Activated naive CD8-positive, alpha-beta T cell treated with anti-CD3 and anti-CD28 coated beads for 36 hours (primary cell): ENCODE data around the gene DIRAS1. TPM values are rescaled to one million over a fixed set of nuclear protein-coding genes. Genes with fewer than 3 reads are reported as not detected.

Source experiments
- DNase-seq: peaks from one replicate; pipeline ENCODE4 v3.0.0; 2021
- H3K27ac Mint-ChIP-seq: one replicate; pipeline ENCODE4 v1.8.0; 2022; ENCODE audit warnings: mild to moderate bottlenecking, moderate library complexity, mixed read lengths
- H3K27me3 Mint-ChIP-seq: one replicate; pipeline ENCODE4 v1.8.0; 2022; ENCODE audit warnings: mild to moderate bottlenecking, mixed read lengths
- H3K36me3 Mint-ChIP-seq: one replicate; pipeline ENCODE4 v1.8.0; 2021; ENCODE audit warnings: mild to moderate bottlenecking, mixed read lengths
- H3K4me1 Mint-ChIP-seq: one replicate; pipeline ENCODE4 v1.8.0; 2021; ENCODE audit warnings: mixed read lengths
- H3K4me3 Mint-ChIP-seq: one replicate; pipeline ENCODE4 v1.8.0; 2022; ENCODE audit warnings: mild to moderate bottlenecking, moderate library complexity, mixed read lengths
- H3K9me3 Mint-ChIP-seq: one replicate; pipeline ENCODE4 v1.8.0; 2022; ENCODE audit warnings: mixed read lengths
- total RNA-seq, 2 experiments: library from RNA; stranded (reverse); gene quantifications; one replicate each; pipeline ENCODE4 v1.2.3, GENCODE V29; 2021

The DIRAS1 gene
- total RNA-seq, 2 experiments from 2014 or later = 0.16 TPM; not detected in 1

DNA sequence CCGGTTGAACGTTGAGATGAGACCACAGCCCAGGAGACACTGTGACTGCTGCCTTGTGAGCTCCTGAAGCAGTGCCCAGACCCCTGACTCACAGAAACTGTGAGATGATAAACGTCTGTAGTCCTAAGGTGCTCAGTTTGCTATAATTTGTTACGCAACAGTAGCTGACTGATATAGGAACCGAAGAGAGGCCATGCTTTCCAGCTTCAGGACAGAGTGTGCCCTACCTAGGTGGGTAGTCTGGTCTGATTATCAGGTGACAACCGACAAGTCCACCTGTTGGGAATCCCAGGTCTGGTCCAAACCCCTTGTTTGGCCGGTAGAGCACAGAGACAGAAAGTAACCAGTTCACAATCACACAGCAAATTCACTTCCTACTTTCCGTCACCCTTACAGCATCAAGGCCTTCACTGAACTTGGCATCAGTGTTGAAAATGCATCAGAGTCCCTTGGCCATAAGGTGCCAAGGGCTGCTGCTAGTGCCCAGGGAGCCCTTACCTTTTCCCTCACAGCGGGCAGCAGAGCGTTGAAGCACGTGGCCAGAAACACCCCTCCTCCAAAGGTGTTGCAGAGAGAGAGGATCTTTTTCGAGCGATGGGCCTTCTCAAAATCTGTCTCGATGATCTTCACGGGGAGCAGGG, 15.5 kb upstream of the DIRAS1 start:
- Mint-ChIP-seq H3K4me3 (no peak overlapping the region), H3K36me3 (peaks cover 39% of the 10 kb centered on the region), H3K27me3 (no peaks in the 10 kb centered on the region), H3K4me1 (peaks cover 8% of the 10 kb centered on the region), H3K27ac (no peak overlapping the region), H3K9me3 (no peaks in the 10 kb centered on the region)
- no peak for DNase-seq

DNA sequence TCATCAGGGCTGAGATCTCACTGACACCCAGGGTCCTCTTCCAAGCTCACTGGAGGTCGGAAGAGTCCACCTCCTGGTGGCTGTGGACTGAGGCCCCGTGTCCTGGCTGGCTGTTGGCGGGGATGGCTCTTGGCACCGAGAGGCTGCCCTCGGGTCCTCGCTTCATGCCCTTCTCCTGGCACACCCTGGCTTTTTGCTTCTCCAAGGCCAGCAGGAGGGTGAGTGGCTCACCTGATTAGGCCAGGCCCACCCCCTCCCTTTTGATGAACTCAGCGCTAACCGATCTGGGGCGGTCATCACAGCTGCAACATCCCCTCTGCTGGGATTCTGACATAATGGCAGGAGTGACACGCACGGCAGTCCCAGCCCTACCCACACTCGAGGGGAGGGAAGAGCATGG, 14.2 kb upstream of the DIRAS1 start:
- H3K36me3 Mint-ChIP-seq = peaks cover 39% of the 10 kb centered on the region
- H3K4me1 Mint-ChIP-seq = peaks cover 8% of the 10 kb centered on the region
- H3K4me3 Mint-ChIP-seq = no peak overlapping the region
- H3K9me3 Mint-ChIP-seq = no peaks in the 10 kb centered on the region
- DNase-seq = no peak
- H3K27me3 Mint-ChIP-seq = no peaks in the 10 kb centered on the region
- H3K27ac Mint-ChIP-seq = no peak overlapping the region

DNA sequence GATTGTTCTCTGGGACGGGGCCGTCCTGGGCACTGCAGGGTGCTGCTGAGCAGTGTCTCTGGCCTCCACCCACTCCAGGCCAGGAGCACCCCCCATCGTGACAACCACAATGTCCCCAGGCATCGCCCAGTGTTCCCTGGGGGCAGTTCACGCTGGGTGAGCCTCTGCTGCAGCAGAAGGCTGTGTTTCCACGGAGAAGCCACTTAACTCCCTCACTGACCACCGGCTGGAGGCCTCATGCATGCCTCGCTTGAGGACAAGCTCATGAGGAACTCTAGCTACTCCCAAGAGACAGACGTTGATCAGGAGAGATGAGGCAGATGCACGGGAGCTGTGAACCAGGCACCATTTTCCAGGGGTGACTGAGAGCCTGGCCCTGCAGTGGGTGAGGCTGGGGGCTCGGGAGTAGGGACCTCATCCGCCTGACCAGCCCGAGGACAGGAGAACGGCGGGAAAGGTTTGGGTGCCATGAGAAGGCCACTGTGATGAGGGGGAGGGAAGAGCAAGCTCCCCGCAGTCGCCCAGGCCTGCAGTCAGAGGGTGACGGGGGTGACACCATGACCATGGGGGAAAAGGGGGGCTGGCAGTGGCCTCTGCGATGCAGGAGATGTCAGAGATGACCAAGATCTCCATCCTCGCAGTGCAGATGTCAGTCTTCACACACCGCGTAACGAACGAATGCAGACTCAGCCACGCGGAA, 13.6 kb upstream of the DIRAS1 start:
- Mint-ChIP-seq H3K9me3 (no peaks in the 10 kb centered on the region), H3K4me1 (peaks cover 5% of the 10 kb centered on the region), H3K27me3 (no peaks in the 10 kb centered on the region), H3K4me3 (no peak overlapping the region), H3K27ac (no peak overlapping the region), H3K36me3 (peaks cover 39% of the 10 kb centered on the region)
- no peak for DNase-seq

- no peak for DNase-seq
- Mint-ChIP-seq H3K27ac (no peak overlapping the region), H3K4me1 (peaks cover 5% of the 10 kb centered on the region), H3K9me3 (no peaks in the 10 kb centered on the region), H3K36me3 (peaks cover 35% of the 10 kb centered on the region), H3K4me3 (no peak overlapping the region), H3K27me3 (no peaks in the 10 kb centered on the region)
Measured at GRCh38 chr19:2733930-2734588, 12.9 kb upstream of the DIRAS1 start.

DNA sequence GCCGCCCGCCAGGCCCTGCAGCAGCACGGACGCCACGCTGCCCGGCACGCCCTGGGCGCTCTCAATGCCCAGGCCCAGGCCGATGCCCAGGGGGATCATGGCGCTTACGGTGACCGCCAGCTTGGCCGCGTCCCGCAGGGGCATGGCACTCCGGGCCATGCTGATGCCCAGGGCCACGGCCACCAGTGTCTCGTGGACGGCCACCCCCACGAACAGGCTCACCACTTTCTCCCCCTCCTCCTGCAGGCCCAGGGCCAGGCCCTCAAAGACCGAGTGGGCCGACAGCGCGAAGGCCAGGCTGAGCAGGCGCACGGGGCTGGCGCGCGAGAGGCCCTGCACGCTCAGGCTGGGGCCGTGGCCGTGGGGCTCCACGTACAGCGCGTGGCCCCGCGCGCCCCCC, 11.7 kb upstream of the DIRAS1 start:
- DNase-seq = no peak
- no peaks in the 10 kb centered on the region for H3K4me1 Mint-ChIP-seq
- no peak overlapping the region for H3K4me3 Mint-ChIP-seq
- no peaks in the 10 kb centered on the region for H3K9me3 Mint-ChIP-seq
- peaks cover 28% of the 10 kb centered on the region for H3K36me3 Mint-ChIP-seq
- H3K27ac Mint-ChIP-seq = no peak overlapping the region
- H3K27me3 Mint-ChIP-seq = no peaks in the 10 kb centered on the region

DNA sequence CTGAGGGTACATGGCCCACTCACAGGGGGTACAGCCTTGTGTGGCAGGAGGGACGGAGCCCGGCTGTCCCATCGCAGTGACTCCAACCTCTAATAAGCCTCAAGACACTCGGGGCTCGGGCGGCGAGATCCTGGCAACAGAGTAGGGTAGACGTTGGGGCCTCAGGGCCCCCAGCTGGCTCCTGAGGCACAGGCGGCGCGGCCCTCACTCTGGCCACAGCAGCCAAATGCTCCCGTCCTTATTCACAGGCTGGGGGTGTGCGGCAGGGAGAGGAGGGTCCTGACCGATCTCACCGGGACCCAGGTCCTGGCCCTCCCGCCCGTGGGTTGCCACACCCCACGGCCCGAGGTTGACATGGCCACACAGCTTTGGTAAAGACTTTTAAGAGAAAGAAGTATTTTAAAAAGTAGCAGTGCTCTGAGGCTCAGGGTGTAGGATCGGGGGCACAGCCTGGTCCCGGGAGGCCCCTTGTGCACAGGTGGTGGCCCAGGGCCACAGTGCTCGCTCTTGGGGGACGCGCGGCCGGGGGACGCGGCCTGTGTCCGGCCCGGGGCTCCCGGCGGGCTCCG, 11.1 kb upstream of the DIRAS1 start:
- H3K4me3 Mint-ChIP-seq = no peak overlapping the region
- H3K4me1 Mint-ChIP-seq = no peaks in the 10 kb centered on the region
- peaks cover 26% of the 10 kb centered on the region for H3K36me3 Mint-ChIP-seq
- no peaks in the 10 kb centered on the region for H3K27me3 Mint-ChIP-seq
- DNase-seq = no peak
- no peak overlapping the region for H3K27ac Mint-ChIP-seq
- no peaks in the 10 kb centered on the region for H3K9me3 Mint-ChIP-seq

DNA sequence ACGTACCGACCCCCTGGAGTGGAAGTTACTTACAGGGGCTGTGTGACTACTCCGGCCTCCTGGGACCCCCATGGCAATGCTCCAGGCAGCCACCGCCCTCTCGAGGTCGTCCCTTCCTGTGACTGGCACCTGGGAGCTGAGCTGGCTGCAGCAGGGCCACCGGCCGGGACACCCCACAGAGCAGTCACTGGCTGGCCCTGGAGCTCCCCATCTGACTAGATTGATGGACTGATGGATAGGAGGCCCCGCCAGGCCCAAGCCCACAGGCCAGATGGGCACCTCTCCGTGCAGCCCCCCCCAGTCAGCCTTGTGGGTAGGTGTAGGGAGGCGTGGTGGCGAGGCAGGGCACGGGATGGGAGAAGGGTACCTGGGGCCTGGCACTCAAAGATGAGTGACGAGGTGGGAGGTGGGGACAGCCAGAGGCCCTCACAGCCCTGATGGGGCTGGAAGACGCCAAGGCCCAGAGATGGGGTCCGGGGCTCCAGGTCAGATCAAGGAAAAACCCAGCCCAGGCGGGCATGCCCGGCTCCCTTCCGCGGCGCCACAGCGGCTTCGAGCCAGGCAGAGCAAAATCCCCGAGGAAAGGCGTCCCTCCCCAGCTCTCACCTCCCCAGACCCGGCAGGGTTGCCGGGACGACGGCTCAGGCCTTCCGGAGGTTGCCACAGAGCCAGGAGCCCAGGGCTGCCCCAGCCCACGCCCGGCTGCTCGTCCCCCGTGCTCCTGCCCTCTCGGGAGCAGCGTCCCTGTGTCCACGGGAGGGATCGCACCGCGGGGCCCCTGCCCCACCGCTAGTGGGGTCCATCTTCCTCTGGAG, 10.2 kb upstream of the DIRAS1 start:
- no peak for DNase-seq
- H3K4me3 Mint-ChIP-seq = no peak overlapping the region
- H3K4me1 Mint-ChIP-seq = peaks cover 2% of the 10 kb centered on the region
- peaks cover 17% of the 10 kb centered on the region for H3K36me3 Mint-ChIP-seq
- H3K9me3 Mint-ChIP-seq = no peaks in the 10 kb centered on the region
- no peak overlapping the region for H3K27ac Mint-ChIP-seq
- peaks cover 3% of the 10 kb centered on the region for H3K27me3 Mint-ChIP-seq

- Mint-ChIP-seq H3K9me3 (no peaks in the 10 kb centered on the region), H3K4me3 (no peak overlapping the region), H3K27me3 (peaks cover 11% of the 10 kb centered on the region), H3K4me1 (peaks cover 2% of the 10 kb centered on the region), H3K27ac (no peak overlapping the region), H3K36me3 (peaks cover 8% of the 10 kb centered on the region)
- no peak for DNase-seq
Measured at GRCh38 chr19:2729943-2730818, 9.0 kb upstream of the DIRAS1 start.

DNA sequence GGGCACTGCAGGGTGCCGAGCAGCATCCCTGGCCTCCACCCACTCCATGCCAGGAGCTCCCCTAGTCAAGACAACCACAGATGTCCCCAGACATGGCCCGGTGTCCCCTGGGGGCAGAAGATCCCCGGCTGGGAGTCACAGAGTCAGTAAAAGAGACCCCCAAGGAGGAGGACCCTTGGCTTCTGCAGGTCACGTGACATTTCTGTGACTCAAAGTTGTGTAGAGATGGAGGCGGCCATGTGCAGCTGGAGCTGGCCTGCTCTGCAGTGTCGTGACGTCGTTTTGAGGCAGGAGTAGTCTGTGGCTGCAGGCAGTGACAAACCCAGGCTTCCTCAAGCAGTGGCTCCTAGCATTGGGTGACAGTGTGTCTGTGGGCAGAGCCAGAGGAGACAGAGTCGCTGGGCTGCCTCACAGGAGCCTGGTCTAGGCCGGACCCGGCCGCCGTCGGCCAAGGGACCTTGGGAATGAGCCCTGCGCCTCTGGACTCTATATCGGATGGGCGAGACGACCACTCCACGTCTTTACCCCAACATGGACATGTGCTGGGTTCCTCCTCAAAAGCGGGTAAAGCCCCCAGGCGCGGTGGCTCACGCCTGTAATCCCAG, 7.7 kb upstream of the DIRAS1 start:
- Mint-ChIP-seq H3K27me3 (peaks cover 20% of the 10 kb centered on the region), H3K36me3 (peaks cover under 1% of the 10 kb centered on the region), H3K9me3 (no peaks in the 10 kb centered on the region), H3K4me3 (no peak overlapping the region), H3K4me1 (peaks cover 2% of the 10 kb centered on the region), H3K27ac (no peak overlapping the region)
- no peak for DNase-seq

DNA sequence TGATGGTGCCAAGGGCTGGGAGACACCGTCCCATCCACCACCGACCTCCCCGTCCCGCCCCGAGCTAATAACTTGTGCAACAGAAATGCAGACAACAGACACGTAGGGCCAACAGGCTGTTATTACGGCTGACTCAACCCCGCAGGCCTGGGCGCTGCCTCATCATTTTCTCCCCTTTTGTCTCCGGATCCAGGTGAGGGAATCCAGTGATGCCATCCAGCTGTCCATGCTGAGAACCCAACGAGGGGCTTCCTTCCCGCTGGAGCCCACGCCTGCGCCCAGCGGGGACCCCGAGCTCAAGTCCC, 6.4 kb upstream of the DIRAS1 start:
- peaks cover 25% of the 10 kb centered on the region for H3K27me3 Mint-ChIP-seq
- H3K4me3 Mint-ChIP-seq = no peak overlapping the region
- peaks cover 2% of the 10 kb centered on the region for H3K4me1 Mint-ChIP-seq
- DNase-seq = no peak
- no peaks in the 10 kb centered on the region for H3K9me3 Mint-ChIP-seq
- H3K36me3 Mint-ChIP-seq = no peaks in the 10 kb centered on the region
- no peak overlapping the region for H3K27ac Mint-ChIP-seq

DNA sequence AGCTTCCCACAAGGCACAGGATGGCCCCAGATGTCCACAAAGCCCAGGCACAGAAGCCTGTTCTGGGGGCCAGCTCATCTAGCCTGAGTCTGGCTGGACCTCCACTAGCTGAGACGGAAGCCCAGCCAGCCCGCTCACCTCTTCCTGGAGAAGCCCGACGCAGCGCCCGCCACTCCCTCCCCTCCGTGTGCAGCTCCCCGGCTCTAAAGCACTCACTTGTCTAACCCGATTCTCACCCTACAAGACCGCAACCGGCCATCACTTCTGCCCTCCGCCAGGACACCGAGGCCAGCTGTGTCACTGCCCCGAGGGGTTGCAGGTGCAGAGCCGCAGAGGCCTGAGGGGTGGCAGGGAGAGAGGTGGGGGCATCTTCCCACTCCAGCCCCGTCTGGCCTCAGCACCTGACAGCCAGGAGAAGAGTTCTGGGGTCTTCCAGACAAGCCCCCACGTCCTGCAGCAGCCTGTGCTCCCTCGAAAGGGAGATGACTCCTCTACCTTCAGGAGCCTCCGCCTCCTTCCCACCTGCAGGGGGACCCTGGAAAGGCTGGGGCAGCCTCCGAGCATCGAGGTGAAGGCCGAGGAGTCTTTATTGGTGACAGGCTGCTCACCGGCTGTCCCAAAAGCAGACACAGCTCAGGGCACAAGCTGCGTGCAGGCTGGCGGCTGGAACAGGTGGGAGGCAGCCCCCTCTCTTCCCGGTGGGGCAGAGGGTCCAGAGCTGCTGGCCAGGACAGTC, 5.9 kb upstream of the DIRAS1 start:
- Mint-ChIP-seq H3K9me3 (no peaks in the 10 kb centered on the region), H3K36me3 (no peaks in the 10 kb centered on the region), H3K27ac (no peak overlapping the region), H3K4me1 (peaks cover 2% of the 10 kb centered on the region), H3K27me3 (peaks cover 29% of the 10 kb centered on the region), H3K4me3 (no peak overlapping the region)
- DNase-seq = no peak

DNA sequence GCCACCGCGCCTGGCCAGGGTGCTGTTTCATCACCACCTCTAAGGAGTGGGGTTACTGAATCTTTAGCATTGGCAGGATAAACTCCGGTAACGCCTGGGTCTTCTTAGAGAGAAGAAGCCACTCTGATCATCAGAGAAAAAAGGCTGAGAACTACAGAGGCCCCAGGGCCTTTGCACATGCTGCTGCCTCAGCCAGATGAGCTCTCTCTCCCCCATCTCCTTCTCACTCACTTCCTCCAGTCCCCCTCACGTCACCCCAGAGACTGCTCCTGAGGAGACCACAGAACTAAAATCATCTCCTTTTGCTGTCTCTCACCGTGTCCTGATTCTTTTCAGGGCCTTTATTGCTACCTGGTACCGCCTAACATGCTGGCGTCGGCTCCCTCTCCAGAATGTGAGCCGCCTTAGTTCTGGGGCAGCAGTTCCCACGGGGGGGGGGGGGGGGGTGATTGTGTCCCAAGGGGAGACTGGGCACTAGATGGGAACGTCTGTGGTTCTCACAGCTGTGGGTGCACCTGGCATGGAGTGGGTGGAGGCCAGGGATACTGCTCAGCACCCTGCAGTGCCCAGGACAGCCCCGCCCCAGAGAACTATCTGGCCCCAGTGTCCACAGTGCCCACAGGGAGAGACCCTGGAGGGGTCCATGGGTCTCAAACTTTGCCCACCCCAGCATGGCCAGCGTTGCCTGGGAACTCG, 5.1 kb upstream of the DIRAS1 start:
- H3K36me3 Mint-ChIP-seq = no peaks in the 10 kb centered on the region
- no peak overlapping the region for H3K27ac Mint-ChIP-seq
- DNase-seq = no peak
- no peak overlapping the region for H3K4me3 Mint-ChIP-seq
- no peaks in the 10 kb centered on the region for H3K9me3 Mint-ChIP-seq
- peaks cover 35% of the 10 kb centered on the region for H3K27me3 Mint-ChIP-seq
- peaks cover 2% of the 10 kb centered on the region for H3K4me1 Mint-ChIP-seq

GRCh38 chr19:2724148-2724557, 3.0 kb upstream of the DIRAS1 start:
- no peak overlapping the region for H3K27ac Mint-ChIP-seq
- no peaks in the 10 kb centered on the region for H3K9me3 Mint-ChIP-seq
- H3K4me3 Mint-ChIP-seq = no peak overlapping the region
- DNase-seq = no peak
- no peaks in the 10 kb centered on the region for H3K36me3 Mint-ChIP-seq
- H3K4me1 Mint-ChIP-seq = peaks cover 2% of the 10 kb centered on the region
- peaks cover 49% of the 10 kb centered on the region for H3K27me3 Mint-ChIP-seq
